ENCODE measurements around the gene SLC30A2. TPM values are rescaled to one million over a fixed set of nuclear protein-coding genes. Genes with fewer than 3 reads are reported as not detected.

SLC30A2 gene
- total and polyA plus RNA-seq, 9 of the 15 experiments (the other 6 are each of a cell fraction or from before 2014, with no cell fraction given) = 0.01 to 0.18 (median 0.06) TPM; not detected in 3

DNA sequence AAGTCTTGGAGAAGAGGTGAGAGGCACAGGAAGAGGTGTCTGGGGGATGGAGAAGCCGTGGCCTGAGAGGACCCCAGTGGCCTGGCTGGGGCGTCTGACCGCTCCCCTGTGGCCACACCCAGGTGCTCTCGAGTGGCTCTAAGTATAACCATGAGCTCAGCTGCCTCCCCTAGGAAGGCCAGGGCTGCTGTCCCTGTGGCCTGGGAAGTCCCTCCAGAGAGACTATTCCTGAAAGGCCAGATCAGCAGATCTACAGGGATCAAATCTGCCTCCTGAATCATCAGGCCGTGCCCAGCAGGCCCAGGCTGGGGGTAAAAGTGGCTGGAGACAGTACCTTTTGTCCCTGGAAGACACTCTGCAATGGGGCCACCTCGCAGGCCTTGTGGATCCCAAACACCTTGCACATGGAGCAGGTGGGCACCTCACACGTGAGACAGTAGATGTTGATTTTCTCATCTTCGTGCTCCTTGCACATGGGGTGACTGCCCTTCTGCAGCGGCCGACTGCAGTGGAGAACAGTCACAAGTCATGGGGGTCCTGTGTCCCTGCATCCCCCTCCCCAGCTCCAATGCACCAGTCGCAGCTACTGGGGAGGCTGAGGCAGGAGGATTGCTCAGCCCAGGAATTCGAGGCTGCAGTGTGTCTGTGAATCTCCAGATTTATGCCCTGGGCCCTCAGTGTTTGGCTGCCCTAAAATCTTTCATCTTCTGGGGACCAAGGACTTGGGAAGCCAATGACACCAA is 15.1 kb upstream of the SLC30A2 start (continued):
- TF ChIP-seq ZNF592 (IDR thresholded peaks at IDR 0.05) (peak; percentile 61), ZNF134 (CRISPR knock-in tag; conservative IDR thresholded peaks at IDR 0.05) (no peak), NR2C2 (CRISPR knock-in tag; IDR thresholded peaks at IDR 0.05) (0 out of 2 replicates have a peak, but pooled peaks have one; percentile 50), NR2C2 (tag; IDR thresholded peaks at IDR 0.05) (no peak), ZFX (CRISPR knock-in tag; IDR thresholded peaks at IDR 0.05) (peak; percentile 60; the same call in 1 of the 2 replicates), SOX6 (IDR thresholded peaks at IDR 0.05) (no peak), RFX1 (IDR thresholded peaks at IDR 0.05) (no peak), ZNF316 (IDR thresholded peaks at IDR 0.05) (peak; percentile 31; the same call in 1 of the 2 replicates), SMAD4 (CRISPR knock-in tag; conservative IDR thresholded peaks at IDR 0.05) (0 out of 2 replicates have a peak, but pooled peaks have one; percentile 37), PRDM10 (IDR thresholded peaks at IDR 0.05; ENCODE audit: partially characterized antibody) (peak; percentile 35), E2F6 (IDR thresholded peaks at IDR 0.05; ENCODE audit: borderline replicate concordance in 1 of 2, extremely low read depth in 1 of 2, insufficient read depth in 1 of 2, insufficient read length in 1 of 2, low read depth in 1 of 2, low read length in 1 of 2, poor library complexity in 1 of 2, severe bottlenecking in 1 of 2) (peak in 1 of 2 experiments; percentile 21), FOXK1 (CRISPR knock-in tag; IDR thresholded peaks at IDR 0.05; ENCODE audit: borderline replicate concordance) (0 out of 2 replicates have a peak, but pooled peaks have one; percentile 65), C11orf30 (IDR thresholded peaks at IDR 0.05; ENCODE audit: low read depth) (no peak), L3MBTL2 (IDR thresholded peaks at IDR 0.05) (peak; percentile 58; the same call in 1 of the 2 replicates), FOXJ3 (CRISPR knock-in tag; IDR thresholded peaks at IDR 0.05) (no peak), EP400 (IDR thresholded peaks at IDR 0.05) (no peak), POLR2A (conservative IDR thresholded peaks at IDR 0.05) (no peak)
